HepG2 (cell line): Measurements from ENCODE around the gene BIRC6. TPM values are rescaled to one million over a fixed set of nuclear protein-coding genes. Genes with fewer than 3 reads are reported as not detected.

Experiments
- ATAC-seq: fragments of 200-7000 bp; cut with Tn5 transposase; 3 replicates; pipeline ENCODE4 v1.9.1; 2020; ENCODE audit warnings: mild to moderate bottlenecking, moderate library complexity
- BruUV-seq: library from RNA; stranded (reverse); fragments of 400-500 nt; replicated peaks from 2 replicates; lab custom pipeline; 2021; lab: Mats Ljungman, UMichigan
- CTCF ChIA-PET: fragments of 300-600 bp; formaldehyde crosslinking; extraction: SDS; loops from one replicate; lab custom pipeline; 2021; ENCODE audit warnings: low total read pairs, inconsistent platforms, low intra/inter-chr PET ratio; lab: Yijun Ruan, JAX
- POLR2A ChIA-PET: fragments of 350-600 bp; sonication (Branson Sonifier 250); formaldehyde crosslinking; loops from one replicate; lab custom pipeline; 2020; ENCODE audit warnings: antibody characterized with exemption, inconsistent platforms; lab: Yijun Ruan, JAX
- DNase-seq: peaks from one replicate; pipeline ENCODE4 v3.0.0-alpha.2; 2015; ENCODE audit warnings: low spot score
- FAIRE-seq: peaks from 3 replicates; lab custom pipeline; 2011; peaks lifted over from hg19 to GRCh38; lab: Jason Lieb, UNC
- H2AFZ ChIP-seq: one replicate; pipeline ENCODE4 v1.6.1; 2011; ENCODE audit warnings: low read length, inconsistent platforms
- H3K27ac ChIP-seq: fragments of 300-600 bp; 3 replicates; pipeline ENCODE4 v1.8.0; 2011; ENCODE audit warnings: mixed run types, mild to moderate bottlenecking, mixed read lengths, low read length, inconsistent platforms; ENCODE audit not compliant: insufficient read depth; ENCODE audit errors: extremely low read length
- H3K27me3 ChIP-seq, 2 experiments: fragments of 200-600 bp in 1 of 2; 2 replicates in 1 of 2; 3 replicates in 1 of 2; pipeline versions ENCODE4 v1.6.0 to v1.8.0; 2011; ENCODE audit warnings: low read length in 2 of 2, mild to moderate bottlenecking in 2 of 2, moderate library complexity in 2 of 2, inconsistent platforms in 1 of 2; ENCODE audit not compliant: insufficient read depth in 2 of 2, control insufficient read depth in 1 of 2
- H3K36me3 ChIP-seq, 2 experiments: fragments of 200-600 bp in 1 of 2; replicated peaks in 1 of 2; 2 replicates in 1 of 2; 3 replicates in 1 of 2; pipeline versions ENCODE4 v1.5.1 to v1.8.0; 2011; ENCODE audit warnings: low read length in 2 of 2, inconsistent platforms in 1 of 2; ENCODE audit not compliant: insufficient read depth in 2 of 2, control insufficient read depth in 1 of 2
- H3K4me1 ChIP-seq: 2 replicates; pipeline ENCODE4 v1.5.1; 2012; ENCODE audit warnings: low read length, inconsistent platforms; ENCODE audit not compliant: insufficient read depth
- H3K4me2 ChIP-seq: 2 replicates; pipeline ENCODE4 v1.6.0; 2011; ENCODE audit warnings: low read depth, low read length, inconsistent platforms
- H3K4me3 ChIP-seq, 3 experiments: fragments of 200-600 bp in 1 of 3; sonication (generic), shearing (Covaris generic) in 1 of 3; replicated peaks in 1 of 3; 2 replicates each; pipeline ENCODE4 v1.5.1; 2011 to 2016; ENCODE audit warnings: low read length in 3 of 3, inconsistent platforms in 2 of 3, low read depth in 2 of 3, mild to moderate bottlenecking in 2 of 3, control low read depth in 1 of 3, mixed read lengths in 1 of 3; ENCODE audit not compliant: insufficient read depth in 1 of 3
- H3K79me2 ChIP-seq: one replicate; pipeline ENCODE4 v1.6.1; 2011; ENCODE audit warnings: low read length, inconsistent platforms; ENCODE audit not compliant: insufficient read depth
- H3K9ac ChIP-seq: 2 replicates; pipeline ENCODE4 v1.6.0; 2011; ENCODE audit warnings: mild to moderate bottlenecking, low read depth, low read length, inconsistent platforms; ENCODE audit not compliant: insufficient read depth
- H3K9me3 ChIP-seq: 2 replicates; pipeline ENCODE4 v1.5.1; 2012; ENCODE audit warnings: mild to moderate bottlenecking, low read length
- H4K20me1 ChIP-seq: 2 replicates; pipeline ENCODE4 v1.6.0; 2011; ENCODE audit warnings: inconsistent platforms, mild to moderate bottlenecking, low read length, moderate library complexity; ENCODE audit not compliant: insufficient read depth
- CEBPG ChIP-seq: IDR thresholded peaks from 2 replicates; pipeline ENCODE4 v1.6.1; 2016
- DZIP1 ChIP-seq: sonication (generic); formaldehyde crosslinking; IDR thresholded peaks from 2 replicates; pipeline ENCODE4 v1.5.0; 2020; ENCODE audit warnings: mild to moderate bottlenecking, missing genetic modification reagents
- GZF1 ChIP-seq: sonication (generic); formaldehyde crosslinking; IDR thresholded peaks from 2 replicates; pipeline ENCODE4 v1.5.1; 2020; ENCODE audit warnings: mild to moderate bottlenecking, missing genetic modification reagents
- MAFF ChIP-seq: IDR thresholded peaks from 2 replicates; pipeline ENCODE4 v1.6.1; 2011; ENCODE audit warnings: low read depth, low read length, improper control_type of control experiment
- MAFK ChIP-seq, 2 experiments: IDR thresholded peaks in 1 of 2; conservative IDR thresholded peaks in 1 of 2; 2 replicates each; pipeline ENCODE4 v1.6.1; 2011; ENCODE audit warnings: improper control_type of control experiment in 2 of 2, low read length in 2 of 2
- RBM22 ChIP-seq: fragments of 200-400 bp; formaldehyde crosslinking; optimal IDR thresholded peaks from 2 replicates; pipeline ENCODE3; 2017; ENCODE audit warnings: mild to moderate bottlenecking, low read length, moderate library complexity
- RCOR2 ChIP-seq: IDR thresholded peaks from 2 replicates; pipeline ENCODE4 v1.6.1; 2016; ENCODE audit warnings: missing biosample characterization, missing genetic modification reagents
- ZBTB33 ChIP-seq: sonication (generic); formaldehyde crosslinking; IDR thresholded peaks from 2 replicates; pipeline ENCODE4 v1.4.0; 2020; ENCODE audit warnings: missing genetic modification reagents
- ZFP1 ChIP-seq: IDR thresholded peaks from 2 replicates; pipeline ENCODE4 v1.6.1; 2016
- ZNF784 ChIP-seq: sonication (generic); formaldehyde crosslinking; IDR thresholded peaks from 2 replicates; pipeline ENCODE4 v1.5.1; 2020; ENCODE audit warnings: missing genetic modification reagents, mild to moderate bottlenecking, borderline replicate concordance
- ZSCAN29 ChIP-seq: sonication (generic); formaldehyde crosslinking; conservative IDR thresholded peaks from 2 replicates; pipeline ENCODE4 v1.4.0; 2020; ENCODE audit warnings: mild to moderate bottlenecking, missing genetic modification reagents
- WGBS: methylation state at CpG from one replicate; pipeline ENCODE4 v1.1.6; 2017; ENCODE audit warnings: low lambda C conversion rate; 5-methylcytosine and 5-hydroxymethylcytosine counted together
- in situ Hi-C: cut with HindIII; loops from 2 replicates; pipeline ENCODE4 v1.10.0; 2017; ENCODE audit warnings: low pct_unique_long_range_greater_than_20kb; ENCODE audit not compliant: extremely low pct_ligation_motif_present
- intact Hi-C: fragments of 100-400 bp; cut with micrococcal nuclease; formaldehyde crosslinking; loops from one replicate; pipeline ENCODE4 v1.10.0; 2022; ENCODE audit not compliant: unreplicated experiment
- polyA plus RNA-seq, 8 experiments: library from polyadenylated mRNA; depleted of rRNA in 3 of 8; stranded (reverse) in 7 of 8; unstranded in 1 of 8; fragments of >200 nt; fragmentation: Illumina TruSeq in 4 of 8; extraction: Trizol in 4 of 8; gene quantifications; 2 replicates each; pipeline versions ENCODE4 v1.2.1 to v1.2.3, GENCODE V29; 2011 to 2016; ENCODE audit warnings: low read depth in 4 of 8, missing spikeins in 1 of 8, mixed read lengths in 1 of 8; ENCODE audit not compliant: insufficient read depth in 1 of 8
- total RNA-seq, 5 experiments: library from RNA; depleted of rRNA; stranded (reverse); fragments of >200 nt; fragmentation: Illumina TruSeq; extraction: Trizol; gene quantifications; 2 replicates each; pipeline ENCODE4 v1.2.3, GENCODE V29; 2016; ENCODE audit warnings: low read depth in 1 of 5

Gene BIRC6
- total and polyA plus RNA-seq, 2 of the 13 experiments (the other 11 are each of a cell fraction or from before 2014, with no cell fraction given): 65.6 to 120 TPM

- H3K27me3 ChIP-seq: no peaks in the 10 kb centered on the region
- H3K36me3 ChIP-seq: peaks cover 1 to 20% of the 10 kb centered on the region in 2 experiments; a peak in 4 of 5 replicates
- no peaks in the 10 kb centered on the region for H4K20me1 ChIP-seq
- no peak overlapping the region for H3K27ac ChIP-seq
- intact Hi-C loops: no loop called here
- H3K4me1 ChIP-seq: peaks cover 14% of the 10 kb centered on the region
- H3K4me3 ChIP-seq: no peak overlapping the region
- peaks cover 5% of the 10 kb centered on the region for H3K79me2 ChIP-seq
- CTCF ChIA-PET: no interaction called here
- no peak overlapping the region for H3K4me2 ChIP-seq
- BruUV-seq: no TSS peak
- TF ChIP-seq MAFK (conservative IDR thresholded peaks at IDR 0.05 in 1 of 2, IDR thresholded peaks at IDR 0.05 in 1 of 2; ENCODE audit: low read length in 2 of 2): peak; percentile 96 to 99
- TF ChIP-seq GZF1 (CRISPR knock-in tag): no peak
- peak; percentile 98 for TF ChIP-seq MAFF
- no peak for TF ChIP-seq ZBTB33 (CRISPR knock-in tag)
- TF ChIP-seq ZSCAN29: no peak
- TF ChIP-seq ZFP1 (CRISPR knock-in tag): no peak
- no peak for TF ChIP-seq CEBPG
- no peak for TF ChIP-seq RCOR2 (CRISPR knock-in tag)
- TF ChIP-seq ZNF784 (CRISPR knock-in tag): no peak
- peak; percentile 47 for TF ChIP-seq RBM22
- no peak for TF ChIP-seq DZIP1 (CRISPR knock-in tag)
- TF ChIP-seq, all 625 proteins: peak for 3
- ATAC-seq: no peak
- Histone ChIP-seq H3K9ac (no peak overlapping the region), H2AFZ (no peak overlapping the region), H3K9me3 (no peaks in the 10 kb centered on the region)
- no peak for FAIRE-seq
- DNase-seq: no peak
- WGBS: 96% methylated on average over 3 of the region's 3 CpGs
- POLR2A ChIA-PET: no interaction called here
- in situ Hi-C loops: no loop called here
These were observed 99.0 kb downstream of the BIRC6 start for GRCh38 chr2:32455816-32456215.
